Activated CD8-positive, alpha-beta memory T cell treated with anti-CD3 and anti-CD28 coated beads for 48 hours (primary cell): Measurements from ENCODE around the gene ELP5.
A peak's percentile ranks its signal among the peaks of the same experiment; 100 is the strongest.

Source experiments
- DNase-seq, 3 experiments: peaks; one replicate each; pipeline ENCODE4 v3.0.0-alpha.2; 2020; ENCODE audit warnings: low read depth in 2 of 3, low spot score in 2 of 3

ELP5 gene

GRCh38 chr17:7282752-7283321 lies 30.8 kb downstream of the ELP5 start:
- DNase-seq, result no peak

GRCh38 chr17:7283471-7284216 lies 31.6 kb downstream of the ELP5 start:
- DNase-seq, result no peak

- no peak for DNase-seq
Measured at GRCh38 chr17:7284911-7285310, 32.9 kb downstream of the ELP5 start.

GRCh38 chr17:7285679-7286078 lies 33.7 kb downstream of the ELP5 start:
- no peak for DNase-seq

GRCh38 chr17:7289256-7290032 lies 37.4 kb downstream of the ELP5 start:
- DNase-seq, result no peak

DNA sequence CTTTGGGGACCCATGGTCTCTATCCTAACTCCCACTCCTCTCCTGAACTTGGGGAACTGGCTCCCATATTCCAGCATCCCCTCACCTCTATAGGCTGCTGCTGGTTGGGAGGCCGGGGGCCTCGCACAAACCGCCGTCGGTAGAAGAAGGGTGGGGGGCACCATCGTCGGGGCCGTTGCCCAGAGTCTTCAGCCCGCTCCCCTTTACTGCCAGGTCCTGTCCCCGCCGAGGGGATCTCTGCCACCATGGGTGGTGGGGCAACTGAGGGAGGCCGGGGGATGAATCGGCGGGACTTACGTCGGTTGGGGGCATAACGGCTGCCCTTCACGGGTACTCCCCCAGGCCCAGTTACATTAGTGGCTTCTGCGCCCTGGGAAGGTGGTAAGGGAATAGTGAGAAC lies 38.2 kb downstream of the ELP5 start:
- no peak for DNase-seq

GRCh38 chr17:7290685-7291084 lies 38.7 kb downstream of the ELP5 start:
- DNase-seq, result no peak

- no peak for DNase-seq
Measured at GRCh38 chr17:7292194-7292593, 40.2 kb downstream of the ELP5 start.

DNA sequence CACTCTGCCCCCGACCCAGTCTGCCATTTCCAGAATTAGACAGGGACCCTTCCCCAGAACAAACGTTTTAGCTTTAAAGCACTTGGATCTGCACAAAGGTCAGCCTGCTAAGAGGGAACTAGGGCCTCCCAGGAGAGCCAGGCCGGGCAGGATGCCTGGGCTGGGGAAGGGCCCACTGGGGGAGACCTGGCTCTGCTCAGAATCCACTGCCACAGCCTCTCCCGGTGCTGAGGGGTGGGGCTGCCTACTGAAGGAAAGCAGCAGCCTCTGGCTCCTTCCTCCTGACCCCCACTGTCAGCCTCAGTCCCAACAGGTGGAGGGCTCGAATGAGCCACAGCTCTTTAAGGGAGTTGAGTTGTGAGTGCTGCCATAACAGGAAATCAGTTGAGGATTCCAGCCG lies 40.7 kb downstream of the ELP5 start:
- no peak for DNase-seq

GRCh38 chr17:7293159-7293558 lies 41.1 kb downstream of the ELP5 start:
- DNase-seq, result no peak

DNA sequence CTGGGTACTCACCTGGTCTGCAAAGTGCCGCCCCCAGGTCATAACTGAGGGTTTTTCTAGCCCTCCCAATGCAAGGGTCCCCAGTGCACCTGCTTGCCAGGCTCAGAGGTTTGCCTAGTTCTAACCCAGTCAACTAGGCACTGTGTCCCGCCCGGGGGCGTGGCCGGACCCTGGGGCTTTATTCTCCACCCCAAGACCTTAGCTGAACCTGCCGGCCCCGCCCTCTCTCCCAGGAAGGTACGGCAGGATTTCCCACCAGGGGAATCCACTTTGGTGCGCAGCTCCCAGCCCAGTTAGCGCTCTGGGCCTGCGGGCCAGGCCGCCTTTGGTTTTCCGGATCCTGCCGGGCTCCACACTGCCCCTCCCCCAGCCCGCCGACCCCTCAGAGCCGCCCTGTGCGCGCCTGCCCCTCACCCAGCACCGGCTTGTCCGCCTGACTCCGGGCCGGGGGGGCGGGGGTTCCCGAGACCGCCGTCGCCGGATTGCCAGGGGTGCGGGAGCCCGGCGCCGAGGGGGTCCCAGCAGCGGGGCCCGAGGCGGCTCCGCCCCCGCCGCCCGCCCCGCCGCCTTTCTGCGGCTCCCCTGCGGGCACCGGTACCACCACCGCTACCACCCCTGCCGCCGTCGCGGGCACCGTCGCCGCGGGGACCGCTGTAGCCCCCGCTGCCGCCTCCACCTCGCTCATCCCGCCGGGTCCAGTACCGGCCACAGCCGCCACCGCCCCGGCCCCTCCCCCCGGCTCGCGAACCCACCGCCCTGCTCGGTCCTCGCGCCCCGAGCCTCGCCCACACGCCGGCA lies 42.0 kb downstream of the ELP5 start:
- DNase-seq, result no peak

DNA sequence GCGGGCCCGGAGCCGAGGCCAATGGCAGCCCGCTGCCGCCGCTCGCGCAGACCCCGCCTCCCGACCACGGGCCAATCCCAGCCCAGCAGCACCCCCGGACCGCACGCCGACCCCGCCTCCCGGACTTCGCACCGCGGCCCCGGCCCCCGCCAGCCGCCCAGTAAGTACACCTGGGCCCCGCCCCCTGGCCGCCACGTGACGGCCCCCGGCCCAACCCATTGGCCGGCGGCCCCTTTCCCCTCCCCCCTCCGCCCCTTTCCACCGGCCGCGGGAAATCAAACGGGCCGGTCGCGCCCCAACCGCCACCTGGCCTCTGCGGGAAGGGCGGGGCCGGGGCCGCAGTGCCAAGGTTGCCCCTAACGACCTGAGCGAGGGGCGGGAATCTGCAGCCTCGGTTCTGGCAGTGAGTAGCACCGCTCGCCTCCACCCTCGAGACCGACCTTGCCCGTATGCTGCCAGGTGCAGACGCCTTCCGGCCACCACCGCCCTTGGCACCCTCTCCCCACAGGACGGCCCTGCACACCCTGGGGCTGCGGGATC lies 42.7 kb downstream of the ELP5 start, which contains the start of gene YBX2:
YBX2 (minus strand) TSS at position 26 of the 540 bp plus-strand sequence. CDS start 139 bp downstream, outside the sequence.
- peak in 1 of 3 experiments; percentile 55 for DNase-seq

DNA sequence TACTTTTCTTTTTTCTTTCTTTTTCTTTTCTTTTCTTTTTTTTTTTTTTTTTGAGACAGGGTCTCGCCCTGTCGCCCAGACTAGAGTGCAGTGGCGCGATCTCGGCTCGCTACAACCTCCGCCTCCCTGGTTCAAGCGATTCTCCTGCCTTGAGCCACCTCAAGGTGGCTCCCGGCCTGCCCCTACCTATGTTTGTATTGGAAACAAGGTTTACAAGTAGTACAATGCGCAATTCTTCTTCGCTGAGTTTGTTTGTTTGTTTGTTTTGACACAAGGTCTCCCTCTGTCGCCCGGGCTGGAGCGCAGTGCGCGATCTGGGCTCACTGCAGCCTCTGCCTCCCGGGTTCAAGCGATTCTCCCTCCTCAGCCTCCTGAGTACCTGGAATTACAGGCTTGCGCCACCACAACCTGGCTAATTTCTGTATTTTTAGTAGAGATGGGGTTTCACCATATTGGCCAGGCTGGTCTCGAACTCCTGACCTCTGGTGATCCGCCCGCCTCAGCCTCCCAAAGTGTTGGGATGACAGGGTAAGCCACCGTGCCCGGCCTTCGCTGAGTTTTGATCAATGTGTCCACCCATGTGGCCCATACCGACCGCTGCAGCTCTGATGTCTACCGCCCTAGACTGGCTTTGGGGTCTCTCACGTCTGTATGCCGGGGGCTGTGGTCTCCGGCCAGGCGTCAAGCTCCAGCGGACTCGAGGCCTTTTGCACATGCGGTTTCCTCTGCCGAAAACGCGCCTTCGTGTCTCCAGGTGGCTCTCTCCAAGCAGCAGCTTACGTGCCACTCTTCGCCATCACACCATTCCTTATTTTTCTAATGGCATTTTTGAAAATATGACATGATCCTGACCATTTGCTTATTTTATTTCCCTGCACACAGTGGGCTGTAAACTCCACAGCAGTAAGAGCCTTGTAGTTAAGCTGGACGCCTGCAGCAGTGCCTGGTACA lies 43.5 kb downstream of the ELP5 start:
- no peak for DNase-seq

DNA sequence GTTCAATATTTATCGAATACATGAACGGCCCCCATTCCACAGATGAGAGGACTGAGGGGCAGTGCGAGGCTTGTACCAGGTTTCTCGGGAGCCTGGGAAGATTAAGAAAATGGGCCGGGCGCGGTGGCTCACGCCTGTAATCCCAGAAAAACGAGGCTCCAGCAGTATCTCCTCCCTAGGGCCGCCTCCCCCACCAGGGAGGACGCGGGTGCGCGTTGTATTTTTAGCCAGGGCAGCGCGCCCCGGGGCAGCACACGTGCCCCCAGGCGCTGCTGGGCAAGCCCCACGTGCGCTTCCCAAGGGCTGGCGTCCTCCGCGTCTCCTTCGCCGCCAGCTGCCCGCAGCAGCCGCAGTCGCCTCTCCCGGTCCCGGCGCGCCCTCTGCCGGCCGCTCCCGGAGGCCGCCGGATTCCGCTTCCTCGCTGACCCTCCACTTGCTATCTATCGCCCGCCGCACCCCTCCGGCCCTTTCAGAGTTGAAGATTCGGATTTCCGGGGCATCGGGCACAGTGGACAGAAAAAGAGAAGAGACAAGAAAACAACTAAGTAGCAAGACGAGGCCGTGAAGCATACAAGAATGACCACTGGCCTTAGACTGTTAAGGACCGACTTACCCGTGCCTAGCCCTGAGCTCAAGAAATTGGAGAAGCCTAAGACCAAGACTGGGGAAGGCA lies 44.3 kb downstream of the ELP5 start:
- peak in 1 of 3 experiments; percentile 59 for DNase-seq

DNA sequence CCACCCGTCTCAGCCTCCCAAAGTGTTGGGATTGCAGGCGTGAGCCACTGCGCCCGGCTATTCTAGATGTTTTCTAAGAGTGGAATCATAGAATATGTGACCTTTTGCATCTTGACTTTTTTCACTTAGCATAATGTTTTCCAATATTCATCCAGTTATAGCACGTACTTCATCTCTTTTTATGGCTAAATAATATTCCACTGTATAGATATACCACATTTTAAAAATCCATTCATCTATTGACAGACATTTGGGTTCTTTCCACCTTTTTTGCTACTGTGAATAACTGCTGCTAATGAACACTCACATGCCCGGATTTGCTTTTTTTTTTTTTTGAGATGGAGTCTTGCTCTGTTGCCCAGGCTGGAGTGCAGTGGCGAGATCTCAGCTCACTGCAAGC lies 52.2 kb downstream of the ELP5 start:
- no peak for DNase-seq

DNA sequence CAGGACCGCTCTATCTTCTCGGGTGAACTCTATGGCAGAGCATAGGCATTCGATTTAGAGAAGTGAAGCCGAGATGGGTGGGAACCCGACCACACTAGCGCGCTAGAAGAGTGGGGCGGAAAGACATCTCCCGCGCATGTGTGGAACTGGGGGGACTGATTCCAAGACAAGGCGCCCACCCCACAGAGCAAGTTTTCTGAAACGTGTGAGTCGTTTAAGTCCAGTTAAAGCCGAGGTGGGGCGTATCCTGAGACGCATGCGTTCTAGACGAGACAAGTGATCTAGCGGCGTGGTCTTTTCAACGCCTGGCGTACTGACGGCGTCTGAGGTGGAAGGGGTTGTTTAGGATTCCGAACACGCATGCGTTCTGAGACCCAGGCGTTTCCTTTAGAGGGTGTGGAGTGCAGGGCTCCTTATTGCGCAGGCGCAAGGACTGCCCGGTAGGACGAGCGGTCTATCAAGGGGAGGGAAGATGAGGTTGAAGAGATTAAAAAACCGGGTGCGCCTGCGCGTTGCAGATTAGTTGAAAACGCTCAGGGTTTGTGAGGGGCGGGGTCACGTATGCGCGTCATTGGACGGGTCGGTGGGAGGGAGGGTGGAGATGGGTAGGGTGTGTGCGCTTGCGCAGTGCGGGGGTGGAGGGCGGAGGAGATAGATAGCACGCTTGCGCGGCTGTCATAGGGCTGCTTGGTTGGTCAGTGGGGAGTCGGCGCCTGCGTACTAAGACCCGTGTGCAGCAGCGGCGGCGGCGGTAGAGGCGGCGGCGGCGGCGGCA lies 55.1 kb downstream of the ELP5 start, which contains the start of gene EIF5A:
EIF5A (plus strand) TSS at position 718 of the 775 bp plus-strand sequence. CDS start 2,008 bp downstream, outside the sequence.
- DNase-seq, result peak; percentile 99 to 100 (median 100)

DNA sequence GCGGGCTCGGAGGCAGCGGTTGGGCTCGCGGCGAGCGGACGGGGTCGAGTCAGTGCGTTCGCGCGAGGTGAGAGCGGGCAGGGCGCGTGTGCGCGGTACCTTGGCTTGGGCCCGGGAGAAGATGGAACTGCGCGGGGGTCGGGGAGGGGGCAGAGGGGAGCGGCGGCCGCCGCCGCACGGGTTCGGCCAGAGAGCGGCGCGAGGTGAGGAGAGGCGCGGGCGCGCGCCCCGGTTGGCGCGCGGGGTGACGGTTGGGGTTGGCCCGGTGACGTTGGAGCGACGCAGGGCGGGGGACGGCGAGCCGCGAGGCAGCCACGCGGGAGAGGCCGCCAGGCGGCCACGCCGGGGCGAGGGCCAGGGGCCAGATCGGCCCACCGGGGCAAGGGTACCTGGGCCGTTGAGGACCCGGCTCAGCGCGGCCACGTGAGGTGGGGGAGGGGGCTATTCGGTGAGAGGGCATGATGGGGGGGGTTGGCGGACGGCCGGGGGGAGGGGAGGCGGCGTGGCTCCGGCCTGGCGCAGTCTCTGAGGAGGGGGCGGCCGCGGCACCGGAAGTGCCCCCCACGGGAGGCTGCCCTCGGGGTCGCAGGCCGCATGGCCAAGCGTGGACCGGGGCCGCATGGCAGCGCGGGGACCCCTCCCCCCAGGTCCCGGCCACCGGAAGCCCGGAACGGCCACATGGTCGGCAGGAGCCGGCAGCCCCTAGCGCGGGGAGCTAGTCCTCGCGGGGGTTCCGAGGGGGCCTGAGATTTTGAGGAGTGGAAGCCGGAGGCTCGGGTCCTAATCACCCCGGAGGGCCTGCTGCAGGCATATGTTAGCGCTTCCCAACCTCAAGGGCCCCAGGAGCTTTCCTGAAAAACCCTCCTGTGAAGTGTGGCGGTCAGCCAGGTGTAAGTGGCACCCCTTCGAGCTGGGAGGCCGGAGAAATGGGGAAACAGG lies 55.9 kb downstream of the ELP5 start:
- DNase-seq, result peak in 1 of 3 experiments; percentile 32
